D721Med (cell line): ENCODE data around the gene TEP1.
"Not testable (repeated sequence)": the region's sequence is repeated elsewhere in the genome, so short reads cannot be mapped to it uniquely, and the experiment has no call there.

Experiments
- DNase-seq: peaks from one replicate; pipeline ENCODE4 v3.0.0; 2011; ENCODE audit warnings: low spot score; ENCODE audit not compliant: insufficient read length
- FAIRE-seq: peaks from 2 replicates; lab custom pipeline; 2011; peaks lifted over from hg19 to GRCh38; lab: Jason Lieb, UNC
- TF ChIP-seq, protein P1 (sequence below): IDR thresholded peaks from 2 replicates; pipeline ENCODE4 v1.5.1; 2012; ENCODE audit warnings: mild to moderate bottlenecking, control low read depth; ENCODE audit not compliant: insufficient read depth; ENCODE audit errors: missing control alignments

Gene TEP1

DNA sequence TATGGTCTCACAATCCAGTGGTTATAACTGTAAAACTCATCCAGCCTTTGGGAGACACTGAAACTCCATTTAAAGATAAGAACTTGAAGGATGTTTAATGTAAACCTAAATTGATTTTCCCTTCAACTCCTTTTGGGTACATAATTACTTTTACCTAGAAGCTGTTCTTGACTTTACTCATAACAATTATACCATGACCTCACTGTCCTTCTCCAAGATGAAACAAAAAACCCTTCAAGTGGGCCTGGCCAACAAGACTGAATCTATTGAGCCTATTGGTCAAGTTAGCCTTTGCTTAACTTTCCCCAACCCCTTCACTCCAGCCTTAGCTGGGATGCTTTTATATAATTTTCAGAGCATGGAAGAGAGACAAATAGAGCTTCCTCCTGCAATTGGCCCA, 47.4 kb downstream of the TEP1 start:
- TF ChIP-seq, protein P1, sequence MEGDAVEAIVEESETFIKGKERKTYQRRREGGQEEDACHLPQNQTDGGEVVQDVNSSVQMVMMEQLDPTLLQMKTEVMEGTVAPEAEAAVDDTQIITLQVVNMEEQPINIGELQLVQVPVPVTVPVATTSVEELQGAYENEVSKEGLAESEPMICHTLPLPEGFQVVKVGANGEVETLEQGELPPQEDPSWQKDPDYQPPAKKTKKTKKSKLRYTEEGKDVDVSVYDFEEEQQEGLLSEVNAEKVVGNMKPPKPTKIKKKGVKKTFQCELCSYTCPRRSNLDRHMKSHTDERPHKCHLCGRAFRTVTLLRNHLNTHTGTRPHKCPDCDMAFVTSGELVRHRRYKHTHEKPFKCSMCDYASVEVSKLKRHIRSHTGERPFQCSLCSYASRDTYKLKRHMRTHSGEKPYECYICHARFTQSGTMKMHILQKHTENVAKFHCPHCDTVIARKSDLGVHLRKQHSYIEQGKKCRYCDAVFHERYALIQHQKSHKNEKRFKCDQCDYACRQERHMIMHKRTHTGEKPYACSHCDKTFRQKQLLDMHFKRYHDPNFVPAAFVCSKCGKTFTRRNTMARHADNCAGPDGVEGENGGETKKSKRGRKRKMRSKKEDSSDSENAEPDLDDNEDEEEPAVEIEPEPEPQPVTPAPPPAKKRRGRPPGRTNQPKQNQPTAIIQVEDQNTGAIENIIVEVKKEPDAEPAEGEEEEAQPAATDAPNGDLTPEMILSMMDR = no peak
- FAIRE-seq = no peak
- DNase-seq = no peak

DNA sequence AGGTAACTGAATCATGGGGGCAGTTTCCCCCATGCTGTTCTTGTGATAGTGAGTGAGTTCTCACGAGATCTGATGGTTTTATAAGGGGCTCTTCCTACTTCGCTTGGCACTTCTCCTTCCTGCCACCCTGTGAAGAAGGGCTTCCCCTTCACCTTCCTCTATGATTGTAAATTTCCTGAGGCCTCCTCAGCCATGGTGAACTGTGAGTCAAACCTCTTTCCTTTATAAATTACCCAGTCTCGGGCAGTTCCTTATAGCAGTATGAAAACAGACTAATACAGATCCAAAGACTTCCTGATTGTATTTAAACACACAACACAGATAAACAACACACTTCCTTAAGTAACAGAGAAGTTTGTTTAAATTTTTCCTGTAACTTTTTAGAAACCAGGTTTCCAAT, 54.8 kb downstream of the TEP1 start:
- not testable (repeated sequence) for FAIRE-seq, DNase-seq

DNA sequence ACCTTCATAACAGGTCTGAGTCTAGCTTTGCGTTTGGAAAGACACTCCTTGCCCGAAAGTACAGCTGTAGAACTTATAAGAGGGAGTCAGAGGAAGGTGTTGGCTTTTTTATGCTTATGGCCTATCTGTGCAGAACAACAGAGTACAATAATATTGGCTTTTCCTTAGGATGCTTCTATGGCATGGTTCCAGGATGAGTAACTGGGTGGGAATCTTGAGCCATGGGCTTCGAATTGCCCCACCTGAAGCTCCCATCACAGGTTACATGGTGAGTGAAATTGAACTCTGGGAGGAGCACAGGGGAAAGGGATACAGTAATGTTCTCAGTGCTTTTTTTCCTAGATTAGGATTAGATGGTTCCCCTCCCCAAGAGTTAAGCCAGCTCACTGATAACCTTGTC, 56.9 kb downstream of the TEP1 start:
- TF ChIP-seq, protein P1 = no peak
- DNase-seq (no peak), FAIRE-seq (no peak)

DNA sequence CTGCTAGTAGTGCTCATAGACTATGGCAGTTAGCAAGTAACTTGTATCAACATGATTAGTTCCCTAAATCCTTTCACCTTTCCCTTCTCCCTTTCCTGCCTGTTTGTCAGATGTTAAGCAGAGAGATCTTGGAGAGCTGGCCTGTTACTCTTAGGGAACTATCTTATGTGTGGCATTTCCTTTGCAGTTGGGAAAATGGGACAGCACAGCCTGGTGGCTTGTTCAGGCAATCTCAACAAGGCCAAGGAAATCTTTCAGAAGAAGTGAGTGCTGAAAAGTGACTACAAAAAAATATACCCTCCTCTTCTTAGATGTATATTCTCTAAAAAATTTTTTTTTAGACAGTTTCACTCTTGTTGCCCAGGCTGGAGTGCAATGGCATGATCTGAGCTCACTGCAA, 62.4 kb downstream of the TEP1 start:
- TF ChIP-seq, protein P1 = no peak
- DNase-seq (no peak), FAIRE-seq (no peak)

DNA sequence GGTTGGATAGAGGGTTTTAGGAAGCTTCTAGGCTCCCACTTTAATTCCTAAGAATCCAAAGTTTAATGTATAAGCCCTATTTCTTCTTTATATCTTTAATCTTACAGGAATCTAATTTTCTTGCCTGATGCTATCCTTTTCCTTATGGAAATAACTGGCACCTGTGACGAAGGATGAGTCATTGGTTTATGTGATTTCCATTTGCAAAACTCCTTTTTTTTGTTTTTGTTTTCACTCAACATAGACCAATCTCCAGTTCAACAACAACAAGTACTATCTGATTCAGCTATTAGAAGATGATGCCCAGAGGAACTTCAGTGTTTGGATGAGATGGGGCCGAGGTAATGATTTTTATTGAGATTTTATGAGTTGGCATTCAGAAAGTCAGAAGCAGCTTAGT, 63.0 kb downstream of the TEP1 start:
- FAIRE-seq = no peak
- DNase-seq = no peak
- TF ChIP-seq, protein P1 = no peak

DNA sequence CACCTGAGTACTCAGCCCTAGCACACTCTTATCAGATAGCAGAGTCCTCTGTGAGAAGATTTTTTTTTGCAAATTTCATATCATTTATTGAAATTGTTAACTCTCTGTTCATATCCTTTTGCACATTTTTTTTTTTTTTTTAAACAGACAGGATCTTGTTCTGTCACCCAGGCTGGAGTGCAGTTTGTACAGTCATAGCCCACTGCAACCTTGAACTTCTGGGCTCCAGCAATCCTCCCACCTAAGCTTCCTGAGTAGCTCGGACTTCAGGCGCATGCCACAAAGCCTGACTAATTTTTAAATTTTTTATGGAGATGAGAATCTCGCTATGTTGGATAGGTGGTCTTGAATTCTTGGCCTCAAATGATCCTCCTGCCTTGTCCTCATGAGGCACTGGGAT, 65.6 kb downstream of the TEP1 start:
- TF ChIP-seq, protein P1 = no peak
- FAIRE-seq (no peak), DNase-seq (no peak)

DNA sequence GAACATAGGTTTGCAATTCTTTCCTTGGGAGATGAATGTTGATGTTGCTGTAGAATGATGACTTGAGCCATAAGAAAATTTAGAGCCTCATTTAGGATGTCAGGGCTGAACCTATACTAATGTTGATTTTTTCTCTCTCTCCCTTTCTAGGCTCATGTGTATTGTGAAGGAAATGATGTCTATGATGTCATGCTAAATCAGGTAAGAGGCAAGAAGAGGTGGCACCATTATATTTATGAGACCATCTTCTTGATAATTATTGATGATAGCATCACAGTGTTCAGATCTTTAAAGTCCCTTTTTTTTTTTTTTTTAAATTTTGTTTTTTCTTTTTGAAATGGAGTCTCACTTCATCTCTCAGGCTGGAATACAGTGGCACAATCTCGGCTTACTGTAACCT, 66.6 kb downstream of the TEP1 start:
- no peak for DNase-seq
- no peak for FAIRE-seq
- TF ChIP-seq, protein P1 = no peak

DNA sequence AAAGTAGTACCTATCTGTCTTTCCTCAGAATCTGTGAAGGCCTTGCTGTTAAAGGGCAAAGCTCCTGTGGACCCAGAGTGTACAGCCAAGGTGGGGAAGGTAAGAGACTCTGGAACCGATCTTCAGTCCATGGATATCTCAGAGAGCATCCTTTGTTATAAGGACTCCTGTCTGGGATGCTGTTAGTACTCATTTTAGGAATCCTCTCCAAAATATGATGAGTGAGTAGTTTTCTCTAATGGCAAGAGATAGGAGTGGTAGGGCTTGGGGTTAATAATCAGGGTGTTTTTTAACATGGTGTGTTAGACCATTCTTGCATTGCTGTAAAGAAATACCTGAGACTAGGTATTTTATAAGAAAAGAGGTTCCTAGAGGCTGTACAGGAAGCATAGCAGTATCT, 67.9 kb downstream of the TEP1 start:
- TF ChIP-seq, protein P1 = no peak
- FAIRE-seq (no peak), DNase-seq (no peak)
